K562 (cell line): ENCODE results near the gene SCIN. TPM values are rescaled to one million over a fixed set of nuclear protein-coding genes. Genes with fewer than 3 reads are reported as not detected.

Source experiments
- HNRNPK ChIP-seq: fragments of 200-400 bp; formaldehyde crosslinking; IDR thresholded peaks from one replicate; pipeline ENCODE4 v1.6.1; 2018; ENCODE audit warnings: mild to moderate bottlenecking, low read depth, low read length; ENCODE audit not compliant: poor library complexity, severe bottlenecking
- IFI16 ChIP-seq: fragments of 250-450 bp; sonication (Bioruptor Pico); IDR thresholded peaks from 2 replicates; pipeline ENCODE4 v2.1.2; 2022; ENCODE audit warnings: mild to moderate bottlenecking, inconsistent platforms
- KLF13 ChIP-seq: fragments of 450-650 bp; IDR thresholded peaks from 2 replicates; pipeline ENCODE4 v1.6.1; 2016; ENCODE audit warnings: missing genetic modification characterization, low read depth, mild to moderate bottlenecking, missing compliant biosample characterization, moderate library complexity, borderline replicate concordance
- SMAD3 ChIP-seq: fragments of 450-650 bp; formaldehyde crosslinking; conservative IDR thresholded peaks from 2 replicates; pipeline ENCODE4 v1.4.0; 2020; ENCODE audit warnings: mild to moderate bottlenecking
- YBX1 ChIP-seq: fragments of 450-650 bp; IDR thresholded peaks from 2 replicates; pipeline ENCODE4 v1.7.1; 2016; ENCODE audit warnings: mild to moderate bottlenecking
- ZNF408 ChIP-seq: fragments of 250-450 bp; sonication (Bioruptor Pico); IDR thresholded peaks from 2 replicates; pipeline ENCODE4 v1.4.0; 2020; ENCODE audit warnings: low read depth, mild to moderate bottlenecking, moderate library complexity
- polyA plus RNA-seq, 8 experiments: library from polyadenylated mRNA; depleted of rRNA in 4 of 8; stranded (reverse) in 5 of 8; unstranded in 3 of 8; fragments of >200 nt; fragmentation: Nextera tagmentation in 2 of 8; fragmentation: Illumina TruSeq in 1 of 8; extraction: Ambion mirVana in 2 of 8; extraction: Trizol in 1 of 8; gene quantifications; 2 replicates each; pipeline versions ENCODE4 v1.2.1 to v1.2.3, GENCODE V29; 2011 to 2014; ENCODE audit warnings: inconsistent platforms in 1 of 8, missing spikeins in 1 of 8
- total RNA-seq, 7 experiments: library from RNA; depleted of rRNA in 6 of 7; stranded (reverse); fragments of >200 nt in 6 of 7; fragmentation: Illumina TruSeq in 2 of 7; extraction: Trizol in 2 of 7; gene quantifications; 2 replicates each; pipeline versions ENCODE4 v1.2.1 to v1.2.3, GENCODE V29; 2011 to 2021; ENCODE audit warnings: low replicate concordance in 1 of 7
- TF ChIP-seq, protein P1 (sequence below), 2 experiments: fragments of 250-450 bp in 1 of 2; fragments of 450-650 bp in 1 of 2; sonication (Bioruptor Pico) in 1 of 2; IDR thresholded peaks; 2 replicates each; pipeline versions ENCODE4 v1.6.1 to v1.8.0; 2016 to 2021; ENCODE audit warnings: mild to moderate bottlenecking in 2 of 2, moderate library complexity in 2 of 2, missing compliant biosample characterization in 1 of 2, missing genetic modification characterization in 1 of 2
- TF ChIP-seq, protein P2 (sequence below): fragments of 450-650 bp; formaldehyde crosslinking; IDR thresholded peaks from 2 replicates; pipeline ENCODE4 v1.4.0; 2022; ENCODE audit warnings: missing genetic modification characterization
- TF ChIP-seq, protein P3 (sequence below): fragments of 450-650 bp; IDR thresholded peaks from 2 replicates; pipeline ENCODE4 v1.7.0; 2016; ENCODE audit warnings: borderline replicate concordance
- TF ChIP-seq, protein P4 (sequence below): sonication (generic); formaldehyde crosslinking; IDR thresholded peaks from 2 replicates; pipeline ENCODE4 v1.8.1; 2023; ENCODE audit warnings: mild to moderate bottlenecking, missing genetic modification reagents
- TF ChIP-seq, protein P5 (sequence below), 2 experiments: IDR thresholded peaks in 1 of 2; conservative IDR thresholded peaks in 1 of 2; 2 replicates each; pipeline ENCODE4 v1.6.1; 2016; ENCODE audit warnings: low read depth in 2 of 2, mild to moderate bottlenecking in 1 of 2, missing compliant biosample characterization in 1 of 2, missing genetic modification characterization in 1 of 2, moderate library complexity in 1 of 2
- TF ChIP-seq, protein P6 (sequence below): fragments of 250-450 bp; sonication (Bioruptor Pico); IDR thresholded peaks from 2 replicates; pipeline ENCODE4 v1.5.0; 2021

SCIN gene
- total and polyA plus RNA-seq, 9 of the 15 experiments (the other 6 are each of a cell fraction or from before 2014, with no cell fraction given), result 0.67 to 18.2 (median 10.6) TPM

DNA sequence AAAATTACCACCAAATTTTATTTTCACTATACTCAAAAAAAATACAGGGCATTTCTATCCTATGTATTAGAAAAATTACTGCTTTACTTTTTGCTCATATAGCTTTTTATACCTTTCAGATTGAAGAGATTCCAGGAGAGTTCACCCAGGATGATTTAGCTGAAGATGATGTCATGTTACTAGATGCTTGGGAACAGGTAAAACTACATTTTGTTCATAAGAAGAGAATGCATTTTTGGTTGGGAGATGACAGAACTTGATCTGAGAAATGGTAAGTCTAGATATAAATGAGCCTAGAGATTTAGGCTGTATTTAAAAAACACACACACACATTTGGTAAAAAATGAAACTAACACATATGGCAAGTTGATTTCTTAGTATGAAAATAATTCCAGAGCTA is 78.8 kb downstream of the SCIN start (continued):
- TF ChIP-seq, protein P1, sequence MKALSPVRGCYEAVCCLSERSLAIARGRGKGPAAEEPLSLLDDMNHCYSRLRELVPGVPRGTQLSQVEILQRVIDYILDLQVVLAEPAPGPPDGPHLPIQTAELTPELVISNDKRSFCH (CRISPR knock-in tag; IDR thresholded peaks at IDR 0.05), result no peak
- TF ChIP-seq, protein P1 (tag; IDR thresholded peaks at IDR 0.05), result no peak
- TF ChIP-seq HNRNPK, result no peak
- TF ChIP-seq, protein P2, sequence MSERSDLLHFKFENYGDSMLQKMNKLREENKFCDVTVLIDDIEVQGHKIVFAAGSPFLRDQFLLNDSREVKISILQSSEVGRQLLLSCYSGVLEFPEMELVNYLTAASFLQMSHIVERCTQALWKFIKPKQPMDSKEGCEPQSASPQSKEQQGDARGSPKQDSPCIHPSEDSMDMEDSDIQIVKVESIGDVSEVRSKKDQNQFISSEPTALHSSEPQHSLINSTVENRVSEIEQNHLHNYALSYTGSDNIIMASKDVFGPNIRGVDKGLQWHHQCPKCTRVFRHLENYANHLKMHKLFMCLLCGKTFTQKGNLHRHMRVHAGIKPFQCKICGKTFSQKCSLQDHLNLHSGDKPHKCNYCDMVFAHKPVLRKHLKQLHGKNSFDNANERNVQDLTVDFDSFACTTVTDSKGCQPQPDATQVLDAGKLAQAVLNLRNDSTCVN (CRISPR knock-in tag), result no peak
- TF ChIP-seq SMAD3 (CRISPR knock-in tag), result no peak
- TF ChIP-seq, protein P3, sequence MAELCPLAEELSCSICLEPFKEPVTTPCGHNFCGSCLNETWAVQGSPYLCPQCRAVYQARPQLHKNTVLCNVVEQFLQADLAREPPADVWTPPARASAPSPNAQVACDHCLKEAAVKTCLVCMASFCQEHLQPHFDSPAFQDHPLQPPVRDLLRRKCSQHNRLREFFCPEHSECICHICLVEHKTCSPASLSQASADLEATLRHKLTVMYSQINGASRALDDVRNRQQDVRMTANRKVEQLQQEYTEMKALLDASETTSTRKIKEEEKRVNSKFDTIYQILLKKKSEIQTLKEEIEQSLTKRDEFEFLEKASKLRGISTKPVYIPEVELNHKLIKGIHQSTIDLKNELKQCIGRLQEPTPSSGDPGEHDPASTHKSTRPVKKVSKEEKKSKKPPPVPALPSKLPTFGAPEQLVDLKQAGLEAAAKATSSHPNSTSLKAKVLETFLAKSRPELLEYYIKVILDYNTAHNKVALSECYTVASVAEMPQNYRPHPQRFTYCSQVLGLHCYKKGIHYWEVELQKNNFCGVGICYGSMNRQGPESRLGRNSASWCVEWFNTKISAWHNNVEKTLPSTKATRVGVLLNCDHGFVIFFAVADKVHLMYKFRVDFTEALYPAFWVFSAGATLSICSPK, result no peak
- TF ChIP-seq, protein P4, sequence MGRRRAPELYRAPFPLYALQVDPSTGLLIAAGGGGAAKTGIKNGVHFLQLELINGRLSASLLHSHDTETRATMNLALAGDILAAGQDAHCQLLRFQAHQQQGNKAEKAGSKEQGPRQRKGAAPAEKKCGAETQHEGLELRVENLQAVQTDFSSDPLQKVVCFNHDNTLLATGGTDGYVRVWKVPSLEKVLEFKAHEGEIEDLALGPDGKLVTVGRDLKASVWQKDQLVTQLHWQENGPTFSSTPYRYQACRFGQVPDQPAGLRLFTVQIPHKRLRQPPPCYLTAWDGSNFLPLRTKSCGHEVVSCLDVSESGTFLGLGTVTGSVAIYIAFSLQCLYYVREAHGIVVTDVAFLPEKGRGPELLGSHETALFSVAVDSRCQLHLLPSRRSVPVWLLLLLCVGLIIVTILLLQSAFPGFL (CRISPR knock-in tag), result no peak
- TF ChIP-seq ZNF408, result no peak
- no peak for TF ChIP-seq KLF13 (tag)
- TF ChIP-seq, protein P5, sequence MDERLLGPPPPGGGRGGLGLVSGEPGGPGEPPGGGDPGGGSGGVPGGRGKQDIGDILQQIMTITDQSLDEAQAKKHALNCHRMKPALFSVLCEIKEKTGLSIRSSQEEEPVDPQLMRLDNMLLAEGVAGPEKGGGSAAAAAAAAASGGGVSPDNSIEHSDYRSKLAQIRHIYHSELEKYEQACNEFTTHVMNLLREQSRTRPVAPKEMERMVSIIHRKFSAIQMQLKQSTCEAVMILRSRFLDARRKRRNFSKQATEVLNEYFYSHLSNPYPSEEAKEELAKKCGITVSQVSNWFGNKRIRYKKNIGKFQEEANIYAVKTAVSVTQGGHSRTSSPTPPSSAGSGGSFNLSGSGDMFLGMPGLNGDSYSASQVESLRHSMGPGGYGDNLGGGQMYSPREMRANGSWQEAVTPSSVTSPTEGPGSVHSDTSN (CRISPR knock-in tag; IDR thresholded peaks at IDR 0.05; ENCODE audit: low read depth), result no peak
- TF ChIP-seq, protein P5 (tag; conservative IDR thresholded peaks at IDR 0.05; ENCODE audit: low read depth), result no peak
- TF ChIP-seq, protein P6, sequence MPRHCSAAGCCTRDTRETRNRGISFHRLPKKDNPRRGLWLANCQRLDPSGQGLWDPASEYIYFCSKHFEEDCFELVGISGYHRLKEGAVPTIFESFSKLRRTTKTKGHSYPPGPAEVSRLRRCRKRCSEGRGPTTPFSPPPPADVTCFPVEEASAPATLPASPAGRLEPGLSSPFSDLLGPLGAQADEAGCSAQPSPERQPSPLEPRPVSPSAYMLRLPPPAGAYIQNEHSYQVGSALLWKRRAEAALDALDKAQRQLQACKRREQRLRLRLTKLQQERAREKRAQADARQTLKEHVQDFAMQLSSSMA (CRISPR knock-in tag), result no peak
- no peak for TF ChIP-seq IFI16 (CRISPR knock-in tag)
- TF ChIP-seq YBX1, result no peak
